Common myeloid progenitor, CD34-positive (primary cell): ENCODE results near the gene CDC42BPA.
"Not testable (repeated sequence)": the region's sequence is repeated elsewhere in the genome, so short reads cannot be mapped to it uniquely, and the experiment has no call there.

Source experiments
- CTCF ChIA-PET: fragments of 350-600 bp; sonication (Branson Sonifier 250); formaldehyde crosslinking; loops from one replicate; lab custom pipeline; 2021; ENCODE audit warnings: antibody characterized with exemption; lab: Charles Lee
- POLR2A ChIA-PET: fragments of 350-600 bp; sonication (Branson Sonifier 250); formaldehyde crosslinking; loops from one replicate; lab custom pipeline; 2021; ENCODE audit warnings: antibody characterized with exemption; lab: Charles Lee
- DNase-seq, 3 donors: peaks; one replicate each; pipeline versions ENCODE4 v3.0.0 to v3.0.0-alpha.2; 2013
- H3K27ac ChIP-seq, 2 experiments: 1 replicate in 1 of 2; 2 replicates in 1 of 2; pipeline ENCODE4 v1.7.0; 2013; ENCODE audit warnings: inconsistent platforms in 2 of 2, low read length in 2 of 2, mild to moderate bottlenecking in 2 of 2, low read depth in 1 of 2, moderate library complexity in 1 of 2; ENCODE audit not compliant: severe bottlenecking in 2 of 2, insufficient read depth in 1 of 2, poor library complexity in 1 of 2
- H3K27me3 ChIP-seq, 5 experiments: replicated peaks in 2 of 5; 1 replicate in 3 of 5; 2 replicates in 2 of 5; pipeline versions ENCODE4 v1.6.1 to v1.7.0; 2013; ENCODE audit warnings: low read length in 4 of 5, mild to moderate bottlenecking in 2 of 5, moderate library complexity in 2 of 5, inconsistent platforms in 1 of 5; ENCODE audit not compliant: insufficient read depth in 5 of 5, control insufficient read depth in 4 of 5
- H3K36me3 ChIP-seq, 4 experiments: 1 replicate in 2 of 4; 2 replicates in 2 of 4; pipeline versions ENCODE4 v1.6.1 to v1.7.0; 2013; ENCODE audit warnings: low read length in 3 of 4, control low read depth in 1 of 4, mild to moderate bottlenecking in 1 of 4; ENCODE audit not compliant: control insufficient read depth in 4 of 4, insufficient read depth in 4 of 4
- H3K4me1 ChIP-seq, 4 experiments: 1 replicate in 3 of 4; 2 replicates in 1 of 4; pipeline versions ENCODE4 v1.6.1 to v1.7.1; 2013; ENCODE audit warnings: low read length in 3 of 4, mild to moderate bottlenecking in 3 of 4, control low read depth in 1 of 4, inconsistent platforms in 1 of 4, moderate library complexity in 1 of 4; ENCODE audit not compliant: control insufficient read depth in 4 of 4, insufficient read depth in 4 of 4; ENCODE audit errors: control extremely low read depth in 1 of 4
- H3K4me3 ChIP-seq, 7 experiments: 1 replicate in 4 of 7; 2 replicates in 3 of 7; pipeline versions ENCODE4 v1.5.1 to v1.7.0; 2013; ENCODE audit warnings: mild to moderate bottlenecking in 7 of 7, low read length in 6 of 7, moderate library complexity in 6 of 7, inconsistent platforms in 2 of 7, low read depth in 2 of 7, control low read depth in 1 of 7; ENCODE audit not compliant: insufficient read depth in 4 of 7, control insufficient read depth in 1 of 7; ENCODE audit errors: extremely low read depth in 1 of 7
- H3K9me3 ChIP-seq, 5 experiments: 1 replicate in 4 of 5; 2 replicates in 1 of 5; pipeline versions ENCODE4 v1.6.1 to v1.7.1; 2013; ENCODE audit warnings: low read length in 4 of 5, mild to moderate bottlenecking in 2 of 5, inconsistent platforms in 1 of 5, low read depth in 1 of 5, moderate library complexity in 1 of 5; ENCODE audit not compliant: control insufficient read depth in 4 of 5, insufficient read depth in 2 of 5; ENCODE audit errors: control extremely low read depth in 1 of 5
- WGBS: methylation state at CpG from one replicate; pipeline ENCODE4 v1.1.5; 2013; ENCODE audit not compliant: insufficient coverage; 5-methylcytosine and 5-hydroxymethylcytosine counted together

The CDC42BPA gene

GRCh38 chr1:226960944-226961765 lies 357.1 kb downstream of the CDC42BPA start:
- no peak for DNase-seq
- Histone ChIP-seq H3K27me3 (no peaks in the 10 kb centered on the region), H3K4me3 (no peak overlapping the region), H3K4me1 (peaks cover 0 to 14% (median 5%) of the 10 kb centered on the region in 4 experiments), H3K9me3 (peaks cover 0 to 2% (median 0%) of the 10 kb centered on the region in 5 experiments), H3K27ac (no peak overlapping the region), H3K36me3 (peaks cover 5 to 45% (median 22%) of the 10 kb centered on the region in 4 experiments)
- WGBS, result over 99% methylated on average over 13 of the region's 13 CpGs
- CTCF ChIA-PET, result no interaction called here
- POLR2A ChIA-PET, result no interaction called here

- Histone ChIP-seq H3K4me3 (no peak overlapping the region), H3K27ac (no peak overlapping the region), H3K4me1 (peaks cover 0 to 14% (median 5%) of the 10 kb centered on the region in 4 experiments), H3K36me3 (peaks cover 2 to 37% (median 14%) of the 10 kb centered on the region in 4 experiments), H3K9me3 (peaks cover 0 to 2% (median 0%) of the 10 kb centered on the region in 5 experiments), H3K27me3 (no peaks in the 10 kb centered on the region)
- WGBS, result no CpG with 5 or more reads among the region's 5 CpGs
- ChIA-PET POLR2A (no interaction called here), CTCF (no interaction called here)
- DNase-seq, result peak in 1 of 3 donors; percentile 34
Measured at GRCh38 chr1:226960256-226960655, 358.0 kb downstream of the CDC42BPA start.

GRCh38 chr1:226958300-226958699 lies 360.0 kb downstream of the CDC42BPA start:
- ChIA-PET POLR2A (no interaction called here), CTCF (interaction anchor here (1.3 kb wide), 1 partner anchor 50 kb away, joined by 4 read pairs; no protein-coding TSS in a partner anchor)
- WGBS, result 95% methylated on average over 7 of the region's 13 CpGs

GRCh38 chr1:226957714-226958113 lies 360.6 kb downstream of the CDC42BPA start:
- POLR2A ChIA-PET, result no interaction called here
- peaks cover 0 to 4% (median 0%) of the 10 kb centered on the region in 5 experiments for H3K9me3 ChIP-seq
- CTCF ChIA-PET, result no interaction called here
- DNase-seq, result no peak
- 91% methylated on average over 9 of the region's 11 CpGs for WGBS
- H3K27me3 ChIP-seq, result no peaks in the 10 kb centered on the region
- H3K27ac ChIP-seq, result no peak overlapping the region
- H3K4me3 ChIP-seq, result no peak overlapping the region
- H3K4me1 ChIP-seq, result peaks cover 0 to 7% (median 1%) of the 10 kb centered on the region in 4 experiments
- H3K36me3 ChIP-seq, result peaks cover 0 to 26% (median 12%) of the 10 kb centered on the region in 4 experiments

More at GRCh38 chr1:226958300-226958699, 360.0 kb downstream of the CDC42BPA start:
- no peaks in the 10 kb centered on the region for H3K27me3 ChIP-seq
- H3K4me1 ChIP-seq, result peaks cover 0 to 7% (median 4%) of the 10 kb centered on the region in 4 experiments
- peaks cover 0 to 4% (median 0%) of the 10 kb centered on the region in 5 experiments for H3K9me3 ChIP-seq
- H3K4me3 ChIP-seq, result no peak overlapping the region
- peaks cover 0 to 29% (median 15%) of the 10 kb centered on the region in 4 experiments for H3K36me3 ChIP-seq
- H3K27ac ChIP-seq, result no peak overlapping the region
- no peak for DNase-seq

- POLR2A ChIA-PET, result no interaction called here
- H3K27me3 ChIP-seq, result no peaks in the 10 kb centered on the region
- H3K4me3 ChIP-seq, result no peak overlapping the region
- DNase-seq, result no peak
- H3K4me1 ChIP-seq, result peaks cover 0 to 10% (median 1%) of the 10 kb centered on the region in 4 experiments
- H3K36me3 ChIP-seq, result peaks cover 0 to 20% (median 10%) of the 10 kb centered on the region in 4 experiments
- CTCF ChIA-PET, result no interaction called here
- H3K27ac ChIP-seq, result no peak overlapping the region
- peaks cover 0 to 4% (median 0%) of the 10 kb centered on the region in 5 experiments for H3K9me3 ChIP-seq
- WGBS, result 100% methylated on average over 4 of the region's 6 CpGs
Measured at GRCh38 chr1:226956942-226957713, 361.2 kb downstream of the CDC42BPA start.

- Histone ChIP-seq H3K36me3 (peaks cover 0 to 12% (median 8%) of the 10 kb centered on the region in 4 experiments), H3K4me1 (peaks cover 0 to 21% (median 5%) of the 10 kb centered on the region in 4 experiments)
- 100% methylated on average over 1 of the region's 2 CpGs for whole genome bisulfite sequencing
- DNase-seq, H3K4me3 ChIP-seq, POLR2A ChIA-PET, H3K27me3 ChIP-seq, H3K9me3 ChIP-seq, H3K27ac ChIP-seq, CTCF ChIA-PET: not testable (repeated sequence)
Measured at GRCh38 chr1:226955857-226956256, 362.4 kb downstream of the CDC42BPA start.
